Amniotic stem cell (primary cell): Measurements from ENCODE around the gene PPP1R14D.

Source experiments
- DNase-seq: peaks from one replicate; lab custom pipeline; 2025; lab: John Stamatoyannopoulos, UW

PPP1R14D gene

DNA sequence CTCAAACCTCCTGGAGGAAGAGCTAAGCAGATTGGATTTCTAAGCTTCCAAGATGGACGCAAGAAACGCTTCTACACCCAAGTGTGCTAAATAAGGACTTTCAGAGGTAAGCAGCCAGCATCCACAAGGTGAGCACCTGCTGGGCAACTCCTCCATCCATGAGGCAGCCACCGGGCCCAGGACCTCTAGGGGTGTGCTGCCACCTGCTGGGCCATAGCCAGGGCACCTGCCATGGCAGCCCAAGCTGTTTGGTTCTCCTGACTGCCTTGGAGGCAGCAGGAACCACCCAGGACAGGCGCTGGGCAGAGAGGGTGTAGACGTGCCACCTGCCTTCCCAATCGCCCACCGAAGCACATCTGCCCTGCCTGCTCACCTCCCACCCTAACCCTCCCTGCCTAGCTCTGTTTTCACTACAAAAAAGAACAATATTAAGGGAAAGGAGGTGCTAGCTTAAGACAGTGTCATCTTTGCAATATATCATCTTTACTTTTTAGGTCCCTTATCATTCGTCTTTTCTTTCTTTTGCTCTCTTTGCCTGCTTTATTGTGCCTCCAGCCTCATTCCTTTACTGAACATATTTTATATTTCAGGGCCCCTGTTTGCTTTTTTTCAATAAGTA lies 45.8 kb downstream of the PPP1R14D start:
- DNase-seq, result no peak

DNA sequence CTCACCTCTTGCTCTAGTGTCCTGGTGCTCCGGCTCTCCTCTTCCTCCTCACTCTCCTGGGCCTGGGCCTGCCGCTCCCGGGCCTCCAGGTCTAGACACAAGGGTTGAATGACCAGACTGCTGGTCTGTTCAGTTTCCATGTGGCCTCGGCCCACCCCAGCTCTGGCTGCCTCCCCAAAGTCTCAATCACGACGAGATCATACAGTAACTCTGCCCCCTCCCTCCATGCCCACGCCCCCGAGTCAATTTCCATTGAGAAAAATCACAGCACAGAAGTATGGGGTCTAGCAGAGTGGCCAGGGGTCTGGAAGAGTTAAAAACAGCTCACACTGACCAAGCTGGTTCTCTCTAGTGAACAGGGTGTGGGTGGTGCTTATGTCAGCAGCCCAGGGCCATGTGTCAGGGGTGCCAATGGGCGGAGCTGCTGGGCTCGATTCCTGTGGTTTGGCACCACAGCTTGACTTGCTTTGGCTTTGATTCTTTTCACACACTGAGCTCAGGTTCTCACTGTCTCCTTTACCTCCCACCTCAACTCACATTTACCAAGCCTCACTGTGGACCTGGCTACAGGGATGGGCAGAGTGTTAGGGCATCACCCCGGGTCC lies 51.9 kb downstream of the PPP1R14D start:
- DNase-seq, result no peak

DNA sequence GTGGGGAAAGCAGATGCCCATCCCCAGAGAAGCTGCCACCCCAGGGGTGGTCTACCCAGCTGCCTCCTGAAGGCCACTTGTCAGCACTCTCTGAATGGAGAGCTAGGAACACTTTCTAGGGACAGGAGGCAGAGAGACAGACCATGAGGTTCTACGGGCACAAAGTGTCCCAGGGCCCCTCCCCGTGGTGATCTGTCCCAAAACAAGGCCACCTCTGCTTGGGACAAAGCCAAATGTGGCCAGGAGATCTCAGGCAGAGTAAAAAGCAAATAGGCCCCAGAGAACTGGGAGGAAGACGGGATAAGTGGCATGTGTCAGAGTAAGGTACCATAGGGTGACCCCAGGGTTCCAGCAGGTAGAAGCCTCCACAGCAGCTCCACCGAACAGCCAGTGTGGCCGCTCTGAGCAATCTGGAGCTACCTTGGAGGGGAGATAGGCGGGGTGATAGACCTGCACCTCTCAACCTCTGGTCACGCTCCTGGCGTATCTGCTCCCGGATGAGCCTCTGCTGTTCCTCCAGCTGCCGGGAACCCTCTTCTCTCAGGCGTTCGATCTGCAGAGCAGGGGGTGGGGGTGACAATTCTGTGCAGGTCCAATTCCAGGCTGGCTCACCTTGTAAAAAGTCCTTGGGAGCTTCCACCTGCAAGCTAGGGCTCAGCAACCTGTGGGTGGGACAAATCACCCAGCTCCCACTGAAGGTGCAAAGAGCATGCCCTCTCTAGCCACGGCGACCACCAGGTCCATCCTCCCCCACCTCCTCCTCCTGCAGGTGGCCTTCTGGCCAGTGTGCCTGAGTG lies 52.6 kb downstream of the PPP1R14D start:
- no peak for DNase-seq

DNA sequence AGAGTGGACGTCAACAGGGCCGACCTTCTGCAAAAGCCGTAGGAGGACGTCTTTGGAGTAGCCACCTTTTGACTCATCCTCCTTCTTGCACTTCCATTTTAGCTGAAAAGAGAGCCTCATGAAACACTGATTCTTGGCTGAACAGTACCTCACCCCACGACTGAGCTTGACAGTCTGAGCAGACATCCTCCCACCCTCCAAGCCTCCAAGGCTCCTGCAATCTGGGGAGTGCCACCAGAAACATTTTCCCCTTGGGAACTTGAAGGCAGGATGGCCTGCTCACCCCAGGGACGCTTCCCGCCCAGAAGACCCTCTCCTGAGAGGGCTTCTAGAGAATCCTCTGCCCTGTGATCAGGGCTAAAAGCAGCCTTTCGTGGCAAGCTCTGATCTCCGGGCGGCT lies 53.5 kb downstream of the PPP1R14D start:
- DNase-seq, result no peak

DNA sequence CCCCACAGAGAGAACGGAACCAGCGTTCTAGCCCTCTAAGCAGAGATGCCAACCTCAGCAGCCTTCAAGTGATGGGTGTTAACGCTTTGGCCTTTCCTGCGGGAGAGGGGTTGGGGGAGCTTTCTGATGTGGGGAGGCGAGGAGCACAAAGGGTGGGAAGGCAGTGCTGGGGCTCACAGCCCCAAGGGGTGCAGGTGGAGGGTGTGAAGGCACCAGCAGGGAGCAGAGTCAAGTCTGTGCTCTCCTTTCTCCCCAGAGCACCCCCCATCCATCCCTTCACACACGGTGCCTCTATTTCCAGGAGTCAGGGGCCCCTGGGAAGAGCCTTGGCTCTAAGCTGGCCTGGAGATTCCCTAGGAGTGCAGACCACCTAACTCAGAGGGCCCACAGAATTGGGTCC lies 54.6 kb downstream of the PPP1R14D start:
- DNase-seq, result no peak

DNA sequence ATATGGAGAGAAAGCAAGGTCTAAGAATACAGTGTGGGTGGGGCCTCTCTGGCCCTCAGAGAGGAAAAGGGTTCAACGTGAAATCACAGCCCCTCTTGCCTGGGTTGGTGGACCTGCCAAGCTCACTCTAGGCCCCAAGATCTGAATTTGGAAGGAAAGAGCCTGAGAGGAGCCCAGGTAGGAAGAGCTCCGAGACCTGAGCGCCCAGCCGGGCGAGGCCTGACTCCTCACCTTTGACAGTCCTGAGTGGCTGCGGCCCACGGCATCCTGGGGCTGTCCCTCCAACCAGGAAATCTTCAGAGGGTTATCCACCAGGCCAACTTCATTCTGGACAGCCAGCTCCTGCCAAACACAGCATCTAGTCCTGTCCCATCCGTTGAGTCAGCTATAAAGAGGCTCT lies 55.0 kb downstream of the PPP1R14D start:
- DNase-seq, result no peak

DNA sequence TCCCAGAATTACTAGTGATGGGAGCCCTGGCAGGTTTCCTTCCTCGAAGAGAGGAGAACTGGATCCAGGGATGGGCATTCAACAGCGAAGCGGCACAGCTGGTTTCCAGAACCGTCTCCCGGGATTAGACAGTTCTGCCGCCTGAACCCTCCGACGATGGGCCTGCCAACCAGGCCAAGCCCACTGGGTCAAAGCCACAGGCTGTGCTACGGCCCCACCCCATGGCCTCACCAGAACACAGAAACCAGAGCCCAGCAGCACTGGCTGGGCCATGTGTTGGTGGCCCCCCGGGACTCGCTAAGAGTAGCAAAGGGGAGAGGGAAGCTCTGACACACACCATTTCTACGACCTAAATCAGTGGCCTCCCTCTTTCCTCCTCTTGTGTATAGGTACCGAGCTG lies 56.5 kb downstream of the PPP1R14D start:
- DNase-seq, result no peak

DNA sequence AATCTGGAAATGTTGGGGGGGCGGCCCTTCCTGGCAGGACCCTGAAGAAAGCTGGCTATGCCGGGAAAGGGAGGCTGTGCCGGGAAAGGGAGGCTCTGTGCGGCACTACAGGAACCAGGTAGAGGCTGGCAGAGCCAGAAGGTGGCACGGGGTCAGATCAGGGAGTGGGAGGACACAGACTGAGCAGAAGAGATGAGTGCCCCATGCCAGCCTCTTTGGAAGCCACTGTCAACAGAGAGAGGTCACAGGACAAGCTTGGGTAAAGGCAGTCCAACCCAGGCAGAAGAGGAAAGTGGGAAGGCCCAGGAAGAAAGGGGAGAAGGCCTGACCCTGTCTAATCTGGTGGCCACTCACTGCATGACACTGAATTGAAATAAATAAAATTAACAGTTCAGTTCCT lies 57.3 kb downstream of the PPP1R14D start:
- DNase-seq, result no peak

DNA sequence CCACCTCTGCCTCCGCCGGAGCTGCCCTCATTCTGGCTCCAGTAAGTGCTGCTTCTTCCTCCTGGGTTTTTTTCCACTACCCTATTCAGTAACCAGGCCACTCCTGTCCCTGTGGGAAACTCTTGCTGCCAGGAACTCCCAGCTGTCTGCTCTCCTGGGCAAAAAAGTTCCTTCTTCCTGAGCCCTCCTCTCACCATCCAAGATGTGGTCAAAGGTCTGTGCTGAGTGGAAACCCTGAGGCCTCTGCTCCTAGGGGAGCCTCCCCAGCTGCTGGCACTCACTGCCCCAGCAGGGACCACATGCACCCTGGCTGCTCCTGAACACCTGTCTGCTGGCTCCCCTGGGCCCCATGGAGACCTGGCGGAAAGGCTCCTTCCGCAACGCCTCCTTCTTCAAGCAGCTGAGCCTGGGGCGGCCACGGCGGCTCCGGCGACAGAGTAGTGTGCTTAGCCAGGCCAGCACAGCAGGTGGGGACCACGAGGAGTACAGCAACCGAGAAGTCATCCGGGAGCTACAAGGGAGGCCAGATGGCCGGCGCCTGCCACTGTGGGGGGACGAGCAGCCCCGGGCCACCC lies 58.3 kb downstream of the PPP1R14D start:
- DNase-seq, result no peak

DNA sequence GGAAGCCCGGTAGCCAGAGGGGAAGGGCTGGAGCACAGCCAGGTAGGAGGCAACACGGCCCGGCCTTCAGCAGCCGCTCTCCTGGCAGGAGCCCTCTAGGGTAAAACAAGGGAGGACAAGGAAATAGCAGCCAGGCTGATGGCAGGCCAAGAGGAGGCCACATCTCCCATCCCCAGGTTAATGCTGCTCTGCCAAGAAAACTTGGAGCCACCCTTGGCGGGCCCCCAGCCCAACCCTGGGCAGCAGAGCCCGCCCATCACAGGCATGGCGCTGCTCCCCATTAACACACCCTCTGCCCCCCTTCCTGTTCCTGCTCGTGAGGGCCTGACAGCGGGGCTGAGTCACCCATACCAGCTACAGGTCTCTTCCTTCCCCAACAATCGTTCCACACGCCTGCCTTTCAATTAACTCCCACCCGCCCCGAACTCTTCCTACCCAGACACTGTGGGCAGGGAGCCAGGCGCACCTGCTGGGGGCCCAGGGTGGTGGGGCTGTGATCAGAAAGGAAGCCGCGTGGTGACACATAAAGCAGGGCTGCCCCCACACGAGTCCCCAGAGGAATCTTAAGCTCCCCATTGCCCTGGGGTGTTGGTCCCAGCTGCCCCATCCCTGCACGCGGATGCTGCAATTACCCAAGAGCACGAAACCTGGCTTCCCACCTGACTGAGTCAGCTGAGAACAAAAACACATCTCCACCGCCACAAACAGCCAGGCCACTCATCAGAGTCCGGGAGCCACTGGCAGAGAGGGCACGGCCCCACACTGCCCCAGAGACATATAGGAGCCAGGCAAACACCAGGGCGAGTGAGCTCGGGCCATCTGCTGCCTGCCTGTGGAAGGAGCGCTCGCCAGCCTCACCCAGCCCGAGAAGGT lies 59.0 kb downstream of the PPP1R14D start, which contains the start of gene C15orf62:
Gene C15orf62, plus strand, starts transcription at position 707 of the 873 bp plus-strand sequence. CDS start 516 bp downstream, outside the sequence.
- DNase-seq, result no peak

DNA sequence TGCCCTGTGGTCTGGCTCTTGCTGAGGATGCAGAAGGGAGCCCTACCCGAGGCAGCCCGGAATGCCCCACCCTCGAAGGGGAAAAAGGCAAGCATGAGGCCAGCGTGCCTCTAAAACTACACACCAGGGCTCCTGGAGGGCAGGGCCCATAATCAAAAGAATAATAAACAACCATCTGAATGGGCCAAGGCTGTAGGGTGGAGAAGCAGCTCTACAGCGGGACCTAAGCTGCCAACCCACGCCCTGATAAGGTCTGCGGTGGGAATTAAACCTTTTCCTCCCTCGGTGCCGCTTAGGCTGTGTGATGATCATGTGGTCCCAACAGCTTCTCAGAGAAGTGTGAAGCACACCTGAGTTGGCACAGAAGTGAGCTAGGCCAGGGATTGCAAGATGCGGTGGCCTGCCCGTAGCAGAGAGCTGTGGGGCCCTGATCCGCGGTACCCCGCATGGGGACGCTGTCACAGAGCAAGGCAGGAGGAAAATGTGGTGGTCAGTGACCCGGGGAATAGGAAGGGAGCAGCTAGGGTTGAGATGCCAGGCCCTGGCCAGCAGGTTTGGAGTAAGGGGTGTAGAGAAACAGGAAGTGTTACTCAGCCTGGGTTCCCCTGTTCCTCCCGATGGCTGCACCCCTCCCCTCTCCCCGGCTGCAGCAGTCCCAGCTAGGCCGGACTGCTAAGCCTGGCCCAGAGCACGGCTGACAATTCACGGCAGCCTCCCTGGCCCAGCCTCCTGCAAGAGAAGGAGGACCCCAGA lies 59.8 kb downstream of the PPP1R14D start:
- no peak for DNase-seq

DNA sequence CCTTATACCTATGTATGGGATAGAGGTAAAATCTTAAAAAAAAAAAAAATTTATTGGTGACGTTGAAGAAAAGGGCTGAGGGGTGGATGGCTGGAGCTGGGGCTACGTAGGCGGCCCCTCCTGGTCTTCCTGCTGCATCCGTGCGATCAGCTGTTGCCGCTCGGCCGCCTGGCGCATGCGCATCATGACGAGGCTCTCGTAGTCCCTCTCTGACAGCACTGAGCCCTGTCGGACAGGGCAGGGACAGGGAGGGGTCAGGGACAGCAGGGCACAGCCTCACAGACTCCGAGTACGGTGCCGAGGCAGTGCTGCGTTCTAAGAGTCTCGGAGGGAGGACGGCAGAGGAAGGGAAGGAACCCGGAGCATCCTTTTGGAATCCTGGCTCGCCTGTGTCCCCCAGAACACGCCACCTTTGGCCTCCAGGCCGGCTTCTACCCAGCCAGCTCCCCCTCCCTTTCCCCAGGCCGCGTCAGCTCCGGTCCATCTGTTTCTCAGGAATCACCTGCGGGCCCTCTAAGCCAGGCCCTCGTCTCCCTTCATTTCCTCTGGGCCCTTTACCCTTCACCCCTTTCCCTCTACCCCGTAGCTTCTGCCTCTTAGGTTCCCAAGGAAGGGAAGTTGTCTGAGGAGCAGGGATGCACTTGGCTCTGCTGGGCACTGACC lies 60.5 kb downstream of the PPP1R14D start:
- no peak for DNase-seq

DNA sequence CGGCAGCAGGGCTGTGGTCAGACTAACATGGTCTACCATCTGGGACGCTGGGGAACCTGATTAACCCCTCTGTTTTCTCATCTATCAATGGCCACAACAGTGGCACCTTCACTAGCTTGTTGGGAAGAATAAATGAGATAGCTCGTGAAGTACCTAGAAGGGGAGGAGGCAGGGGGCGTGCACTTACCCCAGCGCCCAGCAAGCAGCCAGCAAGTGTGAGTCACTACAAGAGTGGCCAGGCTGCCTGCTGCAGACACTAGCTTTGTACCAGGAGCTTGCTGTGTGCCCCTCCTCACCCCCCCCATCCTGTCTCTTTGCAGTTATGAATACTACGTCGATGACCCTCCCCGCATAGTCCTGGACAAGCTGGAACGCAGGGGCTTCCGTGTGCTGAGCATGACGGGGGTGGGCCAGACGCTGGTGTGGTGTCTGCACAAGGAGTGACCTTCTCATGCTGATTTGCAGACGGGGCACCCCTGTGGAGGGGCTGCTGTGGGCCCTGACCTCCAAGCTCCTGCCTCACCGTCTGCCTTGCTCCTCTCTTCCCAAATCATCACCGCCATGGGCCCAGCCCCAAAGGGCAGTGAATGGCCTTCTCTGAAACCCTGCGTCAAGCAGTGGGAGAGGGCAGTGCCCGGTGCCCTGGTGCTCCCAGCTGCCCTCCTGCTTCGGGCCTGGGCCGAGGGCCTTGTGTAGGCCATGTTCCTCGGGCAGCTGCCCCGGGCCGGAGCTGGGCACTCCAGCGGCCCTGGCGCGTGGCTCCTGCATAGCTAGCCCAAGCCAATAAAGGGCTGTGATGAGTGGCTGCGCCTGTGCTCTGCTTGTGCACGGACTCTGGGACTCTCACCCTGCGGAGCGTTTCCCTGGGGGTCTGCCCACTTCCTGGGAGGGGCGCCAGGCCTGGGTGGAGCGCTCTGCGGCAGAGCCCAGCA lies 61.3 kb downstream of the PPP1R14D start:
- no peak for DNase-seq

DNA sequence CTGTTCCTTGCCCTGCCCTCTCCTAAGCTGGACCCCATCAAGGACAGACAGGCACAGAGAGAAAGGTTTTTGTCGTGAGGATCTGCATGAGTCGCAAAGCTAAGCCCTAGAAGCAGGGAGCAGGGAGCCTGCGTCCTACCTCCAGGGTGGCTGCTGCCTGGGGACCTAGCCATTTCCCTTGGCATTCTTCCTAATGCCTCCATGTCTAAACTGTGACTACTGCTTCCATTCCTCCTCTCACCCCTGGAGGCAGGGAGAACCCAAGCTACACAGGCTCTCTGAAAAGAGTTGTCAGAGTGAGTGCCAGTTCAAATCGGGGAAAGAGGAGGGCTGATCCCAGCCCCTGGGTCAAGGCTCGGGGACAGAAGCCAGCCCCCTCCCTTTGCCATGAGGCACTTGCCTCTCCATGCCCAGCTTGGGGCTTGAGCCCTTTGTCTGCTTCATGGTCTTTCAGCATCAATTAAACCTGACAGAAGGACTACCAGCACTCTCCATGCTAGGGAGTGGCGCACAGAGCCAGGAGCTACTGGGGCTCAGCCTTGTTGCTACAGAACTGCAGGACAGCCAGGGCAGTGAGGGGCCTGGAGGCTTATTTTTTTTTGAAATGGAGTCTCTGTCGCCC lies 62.2 kb downstream of the PPP1R14D start:
- no peak for DNase-seq
